HEK293T (cell line): ENCODE measurements around the gene TFR2.

ENCODE experiments used
- ARNT ChIP-seq: fragments of 450-650 bp; IDR thresholded peaks from 2 replicates; pipeline ENCODE4 v1.6.1; 2017; ENCODE audit warnings: mild to moderate bottlenecking
- BHLHE40 ChIP-seq: fragments of 450-650 bp; IDR thresholded peaks from 2 replicates; pipeline ENCODE4 v1.6.1; 2016; ENCODE audit warnings: mild to moderate bottlenecking, moderate library complexity, borderline replicate concordance
- CTBP1 ChIP-seq: fragments of 450-650 bp; IDR thresholded peaks from 2 replicates; pipeline ENCODE4 v1.6.1; 2016; ENCODE audit warnings: borderline replicate concordance
- FOXA1 ChIP-seq: fragments of 450-650 bp; IDR thresholded peaks from 2 replicates; pipeline ENCODE4 v1.6.1; 2016; ENCODE audit warnings: mild to moderate bottlenecking
- FOXK2 ChIP-seq: fragments of 450-650 bp; IDR thresholded peaks from 2 replicates; pipeline ENCODE4 v1.6.1; 2016; ENCODE audit warnings: mild to moderate bottlenecking
- FOXM1 ChIP-seq: fragments of 450-650 bp; IDR thresholded peaks from 2 replicates; pipeline ENCODE4 v1.6.1; 2017; ENCODE audit warnings: mild to moderate bottlenecking, borderline replicate concordance
- HDGF ChIP-seq: fragments of 450-650 bp; IDR thresholded peaks from 2 replicates; pipeline ENCODE4 v1.6.1; 2017; ENCODE audit warnings: antibody characterized with exemption, borderline replicate concordance
- L3MBTL2 ChIP-seq: fragments of 450-650 bp; conservative IDR thresholded peaks from 2 replicates; pipeline ENCODE4 v1.6.1; 2016; ENCODE audit warnings: mild to moderate bottlenecking
- LEF1 ChIP-seq: fragments of 450-650 bp; IDR thresholded peaks from 2 replicates; pipeline ENCODE4 v1.6.1; 2017; ENCODE audit warnings: mild to moderate bottlenecking, borderline replicate concordance
- SP1 ChIP-seq: fragments of 450-650 bp; IDR thresholded peaks from 2 replicates; pipeline ENCODE4 v1.6.1; 2017
- TARDBP ChIP-seq: fragments of 450-650 bp; IDR thresholded peaks from 2 replicates; pipeline ENCODE4 v1.6.1; 2016
- ZNF384 ChIP-seq: fragments of 450-650 bp; IDR thresholded peaks from 2 replicates; pipeline ENCODE4 v1.6.1; 2016

- TF ChIP-seq LEF1 (no peak), FOXA1 (no peak), ZNF384 (no peak), L3MBTL2 (no peak), CTBP1 (no peak), TARDBP (no peak), BHLHE40 (no peak), ARNT (no peak), FOXK2 (no peak), HDGF (no peak), FOXM1 (no peak), SP1 (no peak)
These were observed 45.5 kb upstream of the TFR2 start for GRCh38 chr7:100686822-100687211.
